Stimulated activated naive CD8-positive, alpha-beta T cell treated with anti-CD3 and anti-CD28 coated beads, Interleukin-15, Interleukin-2, amounts not matched to agents 100 ng/mL and 50 ng/mL, for 24 hours (primary cell): ENCODE data around the gene LRMDA.

Source experiments
- H3K27ac Mint-ChIP-seq: one replicate; pipeline ENCODE4 v1.8.0; 2021; ENCODE audit warnings: mild to moderate bottlenecking, mixed read lengths
- H3K27me3 Mint-ChIP-seq: one replicate; pipeline ENCODE4 v1.8.0; 2021; ENCODE audit warnings: mixed read lengths
- H3K36me3 Mint-ChIP-seq: one replicate; pipeline ENCODE4 v1.8.0; 2021; ENCODE audit warnings: low read depth, mixed read lengths
- H3K4me1 Mint-ChIP-seq: one replicate; pipeline ENCODE4 v1.8.0; 2021; ENCODE audit warnings: low read depth, mixed read lengths
- H3K4me3 Mint-ChIP-seq: one replicate; pipeline ENCODE4 v1.8.0; 2021; ENCODE audit warnings: mild to moderate bottlenecking, mixed read lengths
- H3K9me3 Mint-ChIP-seq: one replicate; pipeline ENCODE4 v1.8.0; 2021; ENCODE audit warnings: mixed read lengths

The LRMDA gene

DNA sequence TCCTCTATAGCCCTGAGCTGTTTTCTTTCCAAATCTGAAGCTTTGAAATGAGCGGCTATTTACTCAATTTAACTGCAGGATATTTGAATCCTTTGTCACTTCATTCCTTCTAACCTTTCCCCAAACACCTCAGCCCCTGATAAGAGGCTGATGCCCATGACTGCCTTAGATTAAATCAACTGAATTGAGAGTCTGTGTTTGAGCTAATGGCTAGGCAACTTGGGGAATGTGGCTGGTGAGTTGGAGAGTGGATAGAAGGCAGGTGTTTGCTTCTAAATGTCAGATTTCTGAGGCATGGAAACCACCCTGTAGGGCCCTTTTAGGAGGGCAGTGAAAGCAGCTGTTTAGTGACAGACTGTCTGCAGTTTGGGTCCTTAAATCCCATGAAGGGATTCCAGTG, 759.9 kb downstream of the LRMDA start:
- Mint-ChIP-seq H3K9me3 (no peaks in the 10 kb centered on the region), H3K36me3 (no peaks in the 10 kb centered on the region), H3K4me1 (no peaks in the 10 kb centered on the region), H3K4me3 (no peak overlapping the region), H3K27me3 (peaks cover 3% of the 10 kb centered on the region), H3K27ac (no peak overlapping the region)

DNA sequence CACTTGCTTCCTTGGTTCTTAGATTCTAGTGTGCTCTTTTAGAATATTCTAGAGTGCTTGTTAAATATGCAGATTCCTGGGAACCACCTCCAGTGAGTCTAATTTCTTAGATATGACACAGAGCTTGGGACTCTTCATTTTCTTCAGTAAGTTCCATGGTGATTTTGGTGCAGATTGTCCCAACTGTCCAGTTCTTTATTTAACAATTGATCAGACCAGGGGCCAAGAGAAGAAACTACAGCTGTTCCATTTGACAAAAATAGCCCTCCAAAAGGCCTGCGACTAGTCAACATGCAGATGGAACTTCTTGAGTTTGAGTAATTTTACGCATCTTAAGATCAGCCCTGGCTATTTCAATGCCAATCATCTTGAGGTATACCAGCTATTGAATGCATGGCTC, 760.7 kb downstream of the LRMDA start:
- H3K4me3 Mint-ChIP-seq, result no peak overlapping the region
- H3K27ac Mint-ChIP-seq, result no peak overlapping the region
- H3K36me3 Mint-ChIP-seq, result no peaks in the 10 kb centered on the region
- H3K9me3 Mint-ChIP-seq, result no peaks in the 10 kb centered on the region
- H3K4me1 Mint-ChIP-seq, result no peaks in the 10 kb centered on the region
- H3K27me3 Mint-ChIP-seq, result peaks cover 3% of the 10 kb centered on the region

DNA sequence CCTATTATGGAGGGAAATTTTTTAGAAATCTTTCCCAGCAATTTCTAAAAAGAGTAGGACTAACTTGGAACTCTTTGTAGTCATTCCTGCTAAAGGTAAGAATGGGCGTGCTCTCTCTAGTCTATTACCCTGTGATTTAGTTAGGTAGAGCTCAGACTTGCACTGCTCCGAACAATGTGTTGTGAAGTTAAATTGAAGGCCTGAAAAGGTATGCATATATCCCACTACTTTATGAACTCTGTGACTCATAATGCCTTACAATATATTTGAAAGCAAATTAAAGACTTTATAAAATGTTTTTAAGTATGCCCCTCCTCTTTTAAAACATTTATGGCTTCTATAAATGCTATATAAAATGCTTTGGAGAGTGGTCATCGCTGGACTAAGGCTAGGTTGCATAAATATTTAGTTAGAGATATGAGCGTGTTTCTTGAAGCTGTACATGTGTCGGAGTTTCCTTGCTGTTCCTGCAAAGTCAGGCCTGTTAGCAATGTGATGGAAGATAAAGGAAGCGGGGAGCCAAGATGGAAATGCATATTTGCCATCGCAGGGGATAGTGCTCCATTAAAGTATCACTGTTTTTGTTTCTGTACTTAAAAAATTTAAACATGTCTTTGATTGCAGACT, 761.4 kb downstream of the LRMDA start:
- H3K9me3 Mint-ChIP-seq, result no peaks in the 10 kb centered on the region
- H3K36me3 Mint-ChIP-seq, result no peaks in the 10 kb centered on the region
- H3K4me1 Mint-ChIP-seq, result no peaks in the 10 kb centered on the region
- H3K4me3 Mint-ChIP-seq, result no peak overlapping the region
- H3K27me3 Mint-ChIP-seq, result no peaks in the 10 kb centered on the region
- no peak overlapping the region for H3K27ac Mint-ChIP-seq

DNA sequence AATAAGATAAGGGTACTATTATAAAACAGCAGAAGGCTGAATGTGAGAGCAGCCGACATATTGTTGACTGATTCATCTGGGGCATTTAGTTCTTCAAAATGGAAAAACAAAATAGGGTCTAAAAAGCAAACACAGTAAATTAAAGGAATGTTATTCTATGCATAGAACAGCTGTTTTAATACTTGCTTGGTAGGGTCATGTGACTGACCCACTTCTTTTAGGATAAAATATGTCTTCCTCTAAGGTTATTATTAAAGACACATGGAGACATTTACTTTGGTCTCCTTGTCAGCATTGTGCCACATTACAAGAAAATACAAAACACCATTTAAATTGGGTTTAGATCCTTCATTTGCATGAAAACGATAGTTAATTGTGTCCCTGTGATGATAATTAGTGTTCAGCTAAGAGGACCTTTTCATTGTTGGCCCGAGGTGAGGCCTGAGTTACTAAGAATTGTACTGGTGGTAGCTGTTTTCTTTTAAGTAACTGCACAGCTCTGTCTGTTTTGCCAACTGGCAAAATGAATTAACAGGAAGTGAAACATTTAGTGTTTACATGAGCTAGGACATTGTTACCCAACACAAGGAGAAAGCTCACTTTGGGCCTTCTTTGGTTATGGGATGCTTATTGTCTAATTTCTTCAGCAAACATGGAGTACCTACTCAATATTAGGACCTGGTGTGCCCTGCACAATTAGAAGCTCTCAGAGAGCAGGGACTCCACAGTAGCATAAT, 764.4 kb downstream of the LRMDA start:
- Mint-ChIP-seq H3K36me3 (no peaks in the 10 kb centered on the region), H3K4me1 (no peaks in the 10 kb centered on the region), H3K27me3 (no peaks in the 10 kb centered on the region), H3K27ac (no peak overlapping the region), H3K4me3 (no peak overlapping the region), H3K9me3 (no peaks in the 10 kb centered on the region)

DNA sequence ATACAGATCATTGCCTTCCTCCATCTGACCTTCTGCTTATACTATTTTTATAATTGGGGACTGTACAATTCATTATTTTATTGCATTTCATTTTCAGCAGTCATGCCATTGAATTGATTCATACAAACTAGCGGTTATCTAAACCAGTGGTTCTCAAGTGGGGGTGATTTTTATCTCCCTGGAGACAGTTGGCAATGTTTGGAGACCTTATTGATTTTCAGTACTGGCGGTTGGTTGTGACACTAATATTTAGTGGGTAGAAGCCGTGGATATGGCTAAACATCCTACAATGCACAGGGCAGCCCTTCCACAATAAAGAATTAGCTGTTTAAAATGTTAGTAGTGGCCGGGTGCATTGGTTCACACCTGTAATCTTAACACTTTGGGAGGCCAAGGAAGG, 765.9 kb downstream of the LRMDA start:
- no peaks in the 10 kb centered on the region for H3K9me3 Mint-ChIP-seq
- no peak overlapping the region for H3K4me3 Mint-ChIP-seq
- no peaks in the 10 kb centered on the region for H3K27me3 Mint-ChIP-seq
- no peaks in the 10 kb centered on the region for H3K4me1 Mint-ChIP-seq
- no peaks in the 10 kb centered on the region for H3K36me3 Mint-ChIP-seq
- no peak overlapping the region for H3K27ac Mint-ChIP-seq

DNA sequence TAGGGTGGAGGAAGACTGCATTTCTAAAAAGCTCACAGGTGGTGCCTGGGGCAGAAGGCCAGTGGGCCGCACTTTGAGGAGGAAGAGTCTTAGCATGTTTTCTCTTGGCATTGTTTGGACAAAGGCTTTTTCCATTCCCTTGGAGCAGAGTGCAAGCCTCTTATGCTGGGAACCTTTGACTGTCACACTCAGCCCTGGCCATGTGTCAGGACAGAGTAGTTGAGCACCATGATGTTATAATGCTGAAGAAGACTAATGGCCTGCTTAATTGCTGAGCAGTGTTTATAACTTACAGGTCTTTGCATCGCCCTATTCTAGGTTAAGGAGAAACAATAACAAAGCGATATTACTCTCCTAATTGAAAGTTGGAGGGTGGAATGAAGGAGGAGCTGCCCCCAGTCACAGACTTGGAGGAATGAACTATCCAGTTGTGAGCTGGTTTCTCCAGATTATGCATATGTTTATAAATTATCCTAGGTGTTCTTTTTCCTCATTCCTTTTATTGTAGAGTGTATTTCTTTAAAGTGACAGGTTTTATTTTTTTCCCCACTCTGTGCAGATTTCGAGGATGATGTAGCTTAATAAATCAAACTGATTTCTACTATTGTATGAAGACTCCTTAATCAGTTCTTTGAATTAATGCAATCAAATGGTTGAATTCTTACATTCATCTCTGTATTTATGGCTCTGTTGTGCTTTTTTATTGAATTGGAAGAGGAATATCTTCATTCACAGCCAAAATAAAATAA, 767.0 kb downstream of the LRMDA start:
- Mint-ChIP-seq H3K27me3 (no peaks in the 10 kb centered on the region), H3K4me3 (no peak overlapping the region), H3K4me1 (no peaks in the 10 kb centered on the region), H3K9me3 (no peaks in the 10 kb centered on the region), H3K36me3 (no peaks in the 10 kb centered on the region), H3K27ac (no peak overlapping the region)

DNA sequence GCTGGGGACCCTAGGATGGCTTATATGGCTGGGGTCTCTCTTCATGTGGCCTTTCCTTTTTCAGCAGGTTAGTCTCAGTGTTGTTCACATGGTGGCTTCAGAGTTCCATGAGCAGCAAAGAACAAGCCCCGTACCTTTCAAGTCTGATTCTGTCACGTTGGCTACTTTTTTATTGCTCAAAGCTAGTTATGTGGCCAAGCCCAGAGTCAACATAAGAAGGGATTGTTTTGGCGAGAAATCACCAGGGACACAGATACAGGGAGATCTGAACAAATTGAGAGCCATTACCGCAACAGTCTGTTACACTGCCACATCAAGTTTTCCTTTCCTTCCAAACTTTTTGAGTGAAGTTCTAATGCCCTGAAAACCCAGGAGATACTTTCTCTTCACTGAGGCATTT, 770.5 kb downstream of the LRMDA start:
- H3K27ac Mint-ChIP-seq, result no peak overlapping the region
- no peaks in the 10 kb centered on the region for H3K9me3 Mint-ChIP-seq
- no peak overlapping the region for H3K4me3 Mint-ChIP-seq
- no peaks in the 10 kb centered on the region for H3K4me1 Mint-ChIP-seq
- H3K36me3 Mint-ChIP-seq, result no peaks in the 10 kb centered on the region
- no peaks in the 10 kb centered on the region for H3K27me3 Mint-ChIP-seq

DNA sequence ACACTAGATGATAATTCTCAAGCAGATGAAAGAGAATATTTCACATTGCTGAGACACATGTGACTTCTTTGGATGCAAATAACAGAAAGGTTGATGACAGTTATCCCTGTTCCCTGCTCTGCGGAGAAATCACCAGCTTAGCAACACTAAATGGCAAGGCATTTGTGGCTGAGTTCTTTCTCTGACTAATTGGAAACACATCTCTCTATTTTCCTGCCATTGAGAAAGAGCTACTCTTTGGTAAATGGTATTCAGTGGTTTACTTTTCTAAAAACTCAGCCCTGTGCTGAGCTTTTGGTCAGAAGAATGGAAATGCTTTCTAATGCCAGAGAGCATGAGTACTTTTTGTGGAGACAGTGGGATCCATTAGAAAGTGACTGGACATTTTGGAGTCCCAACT, 771.4 kb downstream of the LRMDA start:
- Mint-ChIP-seq H3K4me3 (no peak overlapping the region), H3K4me1 (no peaks in the 10 kb centered on the region), H3K9me3 (no peaks in the 10 kb centered on the region), H3K27me3 (no peaks in the 10 kb centered on the region), H3K36me3 (no peaks in the 10 kb centered on the region), H3K27ac (no peak overlapping the region)

DNA sequence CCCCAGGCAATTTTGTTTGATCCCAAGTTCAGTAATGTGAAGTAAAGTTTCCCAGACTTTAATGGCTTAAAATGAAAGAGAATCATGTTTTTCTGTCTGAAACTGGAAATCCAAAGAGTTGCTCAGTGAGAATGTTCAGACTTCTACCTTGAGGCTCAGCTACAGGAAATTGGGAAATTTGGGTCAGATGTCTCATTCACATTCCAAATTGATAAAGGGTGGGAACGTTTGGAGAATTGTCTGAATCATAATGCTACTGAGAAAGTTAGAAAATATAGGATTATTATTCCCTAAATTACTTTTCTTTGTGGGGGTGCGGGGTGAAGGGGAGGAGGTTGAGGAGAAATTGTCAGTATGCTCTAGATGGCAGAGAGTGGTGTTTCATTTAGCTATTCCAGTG, 773.9 kb downstream of the LRMDA start:
- Mint-ChIP-seq H3K36me3 (no peaks in the 10 kb centered on the region), H3K4me3 (no peak overlapping the region), H3K27ac (no peak overlapping the region), H3K4me1 (no peaks in the 10 kb centered on the region), H3K27me3 (no peaks in the 10 kb centered on the region), H3K9me3 (no peaks in the 10 kb centered on the region)

DNA sequence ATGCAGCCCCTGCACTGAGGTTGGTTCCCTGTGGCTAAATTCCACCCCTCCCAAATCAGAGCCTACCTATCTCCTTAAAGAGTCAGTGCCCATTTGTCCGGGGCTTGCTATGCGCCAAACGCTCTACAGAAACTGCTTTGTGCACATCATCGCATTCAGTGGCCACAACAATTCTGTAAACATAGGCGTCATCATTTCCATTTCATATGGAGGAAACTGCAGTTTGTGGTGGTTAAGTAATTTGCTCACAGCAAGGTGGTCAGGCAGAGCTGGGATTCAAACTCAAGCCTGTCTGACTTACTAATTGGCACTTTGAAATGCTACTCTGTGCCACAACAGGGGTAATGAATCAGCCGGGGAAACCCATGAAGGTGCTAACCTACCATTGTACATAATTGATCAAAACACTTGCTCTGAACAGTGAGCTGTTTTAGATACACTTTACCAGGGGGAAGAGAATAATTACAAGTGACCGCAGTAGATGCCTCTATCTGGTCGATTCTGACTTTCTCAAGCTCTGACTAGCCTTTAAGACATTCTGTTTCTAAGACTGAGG, 775.5 kb downstream of the LRMDA start:
- no peak overlapping the region for H3K27ac Mint-ChIP-seq
- peaks cover 2% of the 10 kb centered on the region for H3K27me3 Mint-ChIP-seq
- no peak overlapping the region for H3K4me3 Mint-ChIP-seq
- no peaks in the 10 kb centered on the region for H3K36me3 Mint-ChIP-seq
- no peaks in the 10 kb centered on the region for H3K9me3 Mint-ChIP-seq
- H3K4me1 Mint-ChIP-seq, result no peaks in the 10 kb centered on the region

DNA sequence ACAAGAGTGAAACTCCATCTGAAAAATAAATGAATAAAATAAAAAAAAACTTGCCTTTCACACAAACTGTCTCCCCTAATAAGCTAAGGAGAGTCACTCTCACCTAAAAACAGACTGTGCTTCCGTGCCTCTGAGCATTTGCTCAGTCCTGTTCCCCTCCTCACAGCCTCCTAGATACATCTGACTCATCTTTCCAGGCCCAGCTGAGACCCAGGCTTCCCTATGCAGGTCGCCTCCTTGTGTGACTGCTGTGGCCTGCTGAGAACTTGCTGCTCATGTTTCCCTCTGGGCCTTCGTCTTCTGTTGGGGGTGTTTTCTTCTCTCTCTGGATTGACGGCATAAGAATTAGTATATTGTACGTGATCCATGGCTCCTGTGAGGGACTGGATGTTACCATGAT, 777.7 kb downstream of the LRMDA start:
- H3K36me3 Mint-ChIP-seq, result no peaks in the 10 kb centered on the region
- peaks cover 3% of the 10 kb centered on the region for H3K27me3 Mint-ChIP-seq

DNA sequence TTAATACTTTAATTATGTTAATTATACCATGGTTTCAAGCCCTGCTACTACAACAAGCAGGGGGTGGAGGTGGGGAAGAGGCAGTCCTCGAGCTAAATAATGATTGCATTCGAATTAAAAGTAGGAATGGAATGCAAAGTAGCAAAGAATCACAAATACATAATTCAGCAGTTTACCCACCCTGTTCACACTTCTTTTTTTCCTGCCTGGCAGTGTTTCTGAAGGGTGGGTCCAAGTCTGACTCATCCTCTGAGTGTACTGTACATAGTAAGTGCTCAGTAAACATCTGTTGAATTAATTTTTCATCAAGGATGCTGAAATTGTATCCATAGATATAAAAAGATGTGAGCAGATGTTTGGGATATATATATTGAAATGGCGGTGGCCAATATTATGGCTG, 778.8 kb downstream of the LRMDA start:
- H3K4me1 Mint-ChIP-seq, result no peaks in the 10 kb centered on the region
- no peaks in the 10 kb centered on the region for H3K36me3 Mint-ChIP-seq
- no peaks in the 10 kb centered on the region for H3K9me3 Mint-ChIP-seq
- H3K27ac Mint-ChIP-seq, result no peak overlapping the region
- no peak overlapping the region for H3K4me3 Mint-ChIP-seq
- H3K27me3 Mint-ChIP-seq, result peaks cover 3% of the 10 kb centered on the region

More for the DNA sequence above, 777.7 kb downstream of the LRMDA start:
- Mint-ChIP-seq H3K4me3 (no peak overlapping the region), H3K27ac (no peak overlapping the region), H3K4me1 (no peaks in the 10 kb centered on the region), H3K9me3 (no peaks in the 10 kb centered on the region)

DNA sequence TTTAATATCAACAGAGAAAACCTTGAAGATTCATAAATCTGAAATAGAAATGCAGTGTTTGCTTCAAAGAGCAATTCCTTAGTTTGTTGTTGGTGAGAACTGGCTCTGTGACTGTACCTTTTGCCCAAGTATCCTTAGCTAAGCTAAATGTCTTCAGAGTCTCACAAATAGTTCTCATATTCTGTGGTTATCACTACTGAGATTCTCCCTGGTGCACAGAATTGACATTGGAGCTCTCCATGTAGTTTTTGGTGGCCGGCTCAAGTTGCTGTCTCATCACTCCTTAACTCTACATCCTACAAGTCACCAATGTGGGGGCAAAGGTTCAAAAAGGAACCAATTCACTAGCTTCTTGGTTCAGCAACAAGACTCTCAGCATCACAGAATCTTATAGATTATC, 780.3 kb downstream of the LRMDA start:
- peaks cover 3% of the 10 kb centered on the region for H3K27me3 Mint-ChIP-seq
- H3K9me3 Mint-ChIP-seq, result no peaks in the 10 kb centered on the region
- no peaks in the 10 kb centered on the region for H3K4me1 Mint-ChIP-seq
- no peak overlapping the region for H3K27ac Mint-ChIP-seq
- no peaks in the 10 kb centered on the region for H3K36me3 Mint-ChIP-seq
- H3K4me3 Mint-ChIP-seq, result no peak overlapping the region

DNA sequence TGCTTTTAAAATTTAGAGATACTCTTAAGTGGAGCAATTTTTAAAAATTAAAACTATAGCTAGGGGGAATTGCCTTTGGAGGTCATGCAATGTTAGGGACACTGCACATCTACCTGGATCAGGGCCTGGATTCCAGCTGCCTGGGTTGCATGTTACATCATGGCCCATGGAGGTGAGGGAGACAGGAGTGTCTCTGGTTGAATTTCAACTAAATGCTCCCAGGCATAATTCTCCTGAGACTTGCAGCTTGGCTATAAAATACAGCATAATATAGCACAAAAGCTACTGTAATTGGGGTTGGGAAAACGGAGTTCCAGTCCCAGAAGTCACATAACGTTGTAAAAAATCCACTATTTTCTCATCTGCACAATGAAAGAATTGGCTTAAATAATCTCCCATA, 782.5 kb downstream of the LRMDA start:
- H3K4me1 Mint-ChIP-seq, result no peaks in the 10 kb centered on the region
- H3K4me3 Mint-ChIP-seq, result no peak overlapping the region

DNA sequence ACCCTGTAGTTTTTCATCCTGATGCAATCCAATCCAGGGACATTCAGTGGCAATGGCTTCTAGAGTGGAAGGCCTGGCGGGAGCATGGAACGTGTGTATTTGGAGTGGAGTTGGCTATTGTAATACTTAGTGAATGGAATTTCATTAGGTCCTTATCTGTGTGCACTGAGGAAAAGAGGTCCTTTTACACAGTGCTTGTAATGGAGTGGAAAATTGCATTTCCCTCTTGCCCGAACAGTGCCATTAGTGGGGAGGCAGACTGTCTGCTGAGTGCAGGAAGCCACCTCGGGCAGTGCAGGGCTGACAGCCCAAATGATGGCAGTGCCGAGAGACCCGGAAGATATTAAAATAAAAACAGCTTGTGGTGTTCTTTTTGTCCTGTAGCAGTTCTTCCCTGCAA, 786.6 kb downstream of the LRMDA start:
- Mint-ChIP-seq H3K4me1 (no peaks in the 10 kb centered on the region), H3K27ac (no peak overlapping the region), H3K9me3 (no peaks in the 10 kb centered on the region), H3K4me3 (no peak overlapping the region), H3K27me3 (peaks cover 3% of the 10 kb centered on the region), H3K36me3 (no peaks in the 10 kb centered on the region)

More for the DNA sequence above, 782.5 kb downstream of the LRMDA start:
- Mint-ChIP-seq H3K36me3 (no peaks in the 10 kb centered on the region), H3K27me3 (peaks cover 5% of the 10 kb centered on the region), H3K27ac (no peak overlapping the region), H3K9me3 (no peaks in the 10 kb centered on the region)
